ENCODE results near the gene AKT1. TPM values are rescaled to one million over a fixed set of nuclear protein-coding genes. Genes with fewer than 3 reads are reported as not detected.
A peak's percentile ranks its signal among the peaks of the same experiment; 100 is the strongest.
"Not testable (repeated sequence)": the region's sequence is repeated elsewhere in the genome, so short reads cannot be mapped to it uniquely, and the experiment has no call there.

Gene AKT1
- 100 to 1,000 TPM; 147 to 150 TPM for total RNA-seq
- 34.1 TPM for polyA plus RNA-seq

DNA sequence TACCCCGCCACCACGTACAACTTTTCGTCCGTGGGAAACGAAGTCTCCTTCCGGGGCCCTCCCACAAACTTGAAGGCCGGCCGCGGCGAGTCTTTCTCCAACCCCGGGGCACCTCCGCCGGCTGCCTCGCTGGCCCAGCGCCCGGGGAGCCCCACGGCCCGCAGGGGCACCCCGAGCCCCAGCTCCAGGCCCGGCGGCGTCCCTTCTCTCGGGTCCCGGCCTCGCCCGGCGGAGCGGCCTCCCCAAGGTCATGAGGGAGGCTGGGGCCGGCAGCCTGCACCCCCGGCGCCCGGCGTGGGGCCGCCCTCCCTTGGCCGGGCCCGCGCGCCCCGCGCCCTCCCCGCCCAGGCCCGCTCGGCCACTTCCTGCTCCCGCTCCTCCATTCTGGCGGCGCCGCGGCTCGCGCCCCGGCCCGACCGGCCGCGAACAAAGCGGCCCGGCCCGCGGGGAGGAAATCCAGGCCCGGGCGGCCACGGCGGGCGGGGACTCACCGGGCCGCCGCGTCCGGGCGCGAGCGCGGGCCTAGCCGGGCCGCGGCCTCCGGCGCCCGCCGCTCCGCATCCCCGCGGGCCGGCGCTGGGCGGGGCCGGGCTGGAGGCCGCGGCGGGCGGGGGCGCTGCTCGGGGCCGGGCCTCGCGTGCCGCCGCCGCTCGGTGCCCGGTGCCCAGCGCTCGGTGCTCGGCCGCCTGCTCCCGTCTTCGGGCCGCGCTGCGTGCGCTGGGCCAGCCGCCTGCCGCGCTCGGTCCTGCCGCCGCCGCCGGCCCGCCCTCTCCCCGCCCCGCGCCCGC is at the start of gene AKT1:
AKT1 (minus strand) TSS at position 756 of the 788 bp plus-strand sequence. CDS start 3,105 bp downstream, outside the sequence.
- no peaks in the 10 kb centered on the region for H3K9me3 Mint-ChIP-seq
- no peaks in the 10 kb centered on the region for H3K27me3 ChIP-seq (ENCODE audit: insufficient read depth, low read length, poor library complexity, severe bottlenecking)
- peak within 1 kb of the TSS; percentile 52 for H3K4me3 ChIP-seq (ENCODE audit: low read length)
- ChIA-PET POLR2A (no interaction called here), CTCF (interaction anchor here (2.1 kb wide), 1 partner anchor 27 kb away, joined by 7 read pairs; no protein-coding TSS in a partner anchor)
- H3K4me1 ChIP-seq (ENCODE audit: insufficient read depth, low read length): peaks cover 36% of the 10 kb centered on the region
- no peaks in the 10 kb centered on the region for H3K27me3 Mint-ChIP-seq
- no peaks in the 10 kb centered on the region for H3K9me3 ChIP-seq (ENCODE audit: low read length)
- peaks cover 0 to 15% (median 0%) of the 10 kb centered on the region in 3 donors for H3K36me3 Mint-ChIP-seq
- peak within 1 kb of the TSS; percentile 72 to 97 (median 86) for H3K27ac Mint-ChIP-seq
- peaks cover 36 to 68% (median 40%) of the 10 kb centered on the region in 3 donors for H3K4me1 Mint-ChIP-seq
- peak in 3 of 5 donors; percentile 24 to 37 (median 25) for DNase-seq
- peak within 1 kb of the TSS; percentile 86 to 93 (median 88) for H3K4me3 Mint-ChIP-seq
- peaks cover 4% of the 10 kb centered on the region for H3K36me3 ChIP-seq (ENCODE audit: insufficient read depth, low read length)
- peak within 1 kb of the TSS; percentile 43 for H3K27ac ChIP-seq (ENCODE audit: low read depth, low read length)

DNA sequence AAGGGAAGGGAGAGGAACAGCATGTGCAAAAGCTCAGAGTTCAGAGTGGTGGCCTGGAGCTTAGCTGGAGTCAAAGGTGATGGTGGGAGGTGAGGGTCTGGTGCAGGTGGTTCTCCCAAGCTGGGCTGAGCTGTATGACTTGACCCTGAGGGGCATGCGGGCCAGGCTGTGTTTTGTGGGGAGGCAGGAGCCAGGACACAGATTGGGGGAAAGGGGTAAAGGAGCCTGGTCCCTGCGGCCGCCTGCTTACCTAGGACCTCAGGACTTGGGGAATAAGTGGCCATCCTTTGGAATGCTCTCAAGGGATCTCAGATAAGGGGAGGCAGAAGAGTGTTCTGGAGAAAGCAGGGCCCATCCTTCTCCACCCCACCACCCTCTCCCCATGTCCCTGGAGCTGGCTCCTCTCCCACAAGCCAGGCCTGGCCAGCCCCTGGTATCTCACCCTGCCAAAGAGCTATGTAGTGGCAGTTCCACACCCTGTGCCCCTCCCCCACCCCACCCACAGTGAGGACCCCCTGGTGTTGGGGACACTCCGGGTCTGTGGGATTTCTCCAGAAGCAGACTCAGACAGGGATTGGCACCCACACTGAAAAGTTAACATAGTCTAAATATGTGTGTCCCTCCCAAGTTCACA is 49.6 kb upstream of the AKT1 start:
- Mint-ChIP-seq H3K27me3 (peaks cover 24 to 53% of the 10 kb centered on the region in 2 donors), H3K36me3 (no peaks in the 10 kb centered on the region), H3K9me3 (no peaks in the 10 kb centered on the region), H3K4me3 (no peak overlapping the region), H3K4me1 (peaks cover 0 to 5% (median 0%) of the 10 kb centered on the region in 3 donors), H3K27ac (peak overlapping the region in 2 of 8 donors; percentile 39 to 75)
- CTCF ChIA-PET: no interaction called here
- Histone ChIP-seq H3K27ac (ENCODE audit: low read depth, low read length) (no peak overlapping the region), H3K27me3 (ENCODE audit: insufficient read depth, low read length, poor library complexity, severe bottlenecking) (peaks cover 46% of the 10 kb centered on the region), H3K9me3 (ENCODE audit: low read length) (no peaks in the 10 kb centered on the region), H3K36me3 (ENCODE audit: insufficient read depth, low read length) (no peaks in the 10 kb centered on the region), H3K4me3 (ENCODE audit: low read length) (no peak overlapping the region), H3K4me1 (ENCODE audit: insufficient read depth, low read length) (peaks cover 6% of the 10 kb centered on the region)
- no peak for DNase-seq
- POLR2A ChIA-PET: no interaction called here

DNA sequence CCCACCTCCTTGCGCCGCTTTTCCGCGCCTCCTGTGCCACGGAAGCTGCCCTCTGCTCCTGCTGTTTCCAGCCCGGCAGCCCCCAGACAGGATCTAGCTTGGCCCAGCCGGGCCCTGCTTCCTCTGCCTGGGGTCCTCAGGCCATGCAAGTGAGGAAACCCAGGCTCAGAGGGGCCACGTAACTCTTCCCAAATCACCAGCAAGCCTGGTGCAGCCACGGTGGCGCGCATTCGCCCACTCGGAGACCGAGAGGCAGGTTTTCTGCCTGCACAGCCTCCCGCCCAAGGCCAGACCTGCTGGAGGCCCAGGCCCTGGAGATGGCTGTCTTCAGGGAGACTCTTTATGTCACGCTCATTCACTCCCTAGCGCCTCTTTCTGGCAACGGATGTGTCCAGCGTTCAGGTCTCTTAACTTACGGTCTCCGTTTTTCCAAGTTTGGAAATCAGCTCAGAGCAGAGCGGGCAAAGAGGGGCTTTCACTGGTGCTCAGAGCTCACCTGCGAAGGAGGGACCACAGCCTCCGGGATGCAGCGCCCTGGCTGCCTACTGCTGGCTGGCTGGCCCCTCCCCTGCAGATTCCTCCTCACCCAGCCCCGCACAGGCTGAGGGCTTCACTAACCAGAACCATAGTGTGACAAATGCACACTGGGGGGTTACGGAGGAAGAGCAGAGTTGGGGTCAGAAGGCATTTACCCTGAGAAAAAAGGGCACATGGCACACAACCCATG is 48.9 kb upstream of the AKT1 start:
- ChIA-PET CTCF (no interaction called here), POLR2A (no interaction called here)
- Mint-ChIP-seq H3K27ac (no peak overlapping the region), H3K4me3 (no peak overlapping the region), H3K9me3 (no peaks in the 10 kb centered on the region), H3K27me3 (peaks cover 24 to 53% of the 10 kb centered on the region in 2 donors), H3K4me1 (peaks cover 0 to 5% (median 0%) of the 10 kb centered on the region in 3 donors), H3K36me3 (no peaks in the 10 kb centered on the region)
- peaks cover 6% of the 10 kb centered on the region for H3K4me1 ChIP-seq (ENCODE audit: insufficient read depth, low read length)
- H3K9me3 ChIP-seq (ENCODE audit: low read length): no peaks in the 10 kb centered on the region
- peaks cover 46% of the 10 kb centered on the region for H3K27me3 ChIP-seq (ENCODE audit: insufficient read depth, low read length, poor library complexity, severe bottlenecking)
- no peaks in the 10 kb centered on the region for H3K36me3 ChIP-seq (ENCODE audit: insufficient read depth, low read length)
- DNase-seq: no peak
- no peak overlapping the region for H3K27ac ChIP-seq (ENCODE audit: low read depth, low read length)
- H3K4me3 ChIP-seq (ENCODE audit: low read length): no peak overlapping the region

- DNase-seq: no peak
- H3K9me3 Mint-ChIP-seq: no peaks in the 10 kb centered on the region
- H3K27ac Mint-ChIP-seq: no peak overlapping the region
- Histone ChIP-seq H3K9me3 (ENCODE audit: low read length) (no peaks in the 10 kb centered on the region), H3K27me3 (ENCODE audit: insufficient read depth, low read length, poor library complexity, severe bottlenecking) (peaks cover 46% of the 10 kb centered on the region), H3K27ac (ENCODE audit: low read depth, low read length) (no peak overlapping the region), H3K4me1 (ENCODE audit: insufficient read depth, low read length) (peaks cover 6% of the 10 kb centered on the region), H3K4me3 (ENCODE audit: low read length) (no peak overlapping the region), H3K36me3 (ENCODE audit: insufficient read depth, low read length) (no peaks in the 10 kb centered on the region)
- H3K4me1 Mint-ChIP-seq: peaks cover 0 to 5% (median 0%) of the 10 kb centered on the region in 3 donors
- H3K27me3 Mint-ChIP-seq: peaks cover 24 to 56% of the 10 kb centered on the region in 2 donors
- ChIA-PET CTCF (no interaction called here), POLR2A (no interaction called here)
- H3K36me3 Mint-ChIP-seq: no peaks in the 10 kb centered on the region
- H3K4me3 Mint-ChIP-seq: no peak overlapping the region
These were observed 48.1 kb upstream of the AKT1 start for GRCh38 chr14:104843442-104844305.

DNA sequence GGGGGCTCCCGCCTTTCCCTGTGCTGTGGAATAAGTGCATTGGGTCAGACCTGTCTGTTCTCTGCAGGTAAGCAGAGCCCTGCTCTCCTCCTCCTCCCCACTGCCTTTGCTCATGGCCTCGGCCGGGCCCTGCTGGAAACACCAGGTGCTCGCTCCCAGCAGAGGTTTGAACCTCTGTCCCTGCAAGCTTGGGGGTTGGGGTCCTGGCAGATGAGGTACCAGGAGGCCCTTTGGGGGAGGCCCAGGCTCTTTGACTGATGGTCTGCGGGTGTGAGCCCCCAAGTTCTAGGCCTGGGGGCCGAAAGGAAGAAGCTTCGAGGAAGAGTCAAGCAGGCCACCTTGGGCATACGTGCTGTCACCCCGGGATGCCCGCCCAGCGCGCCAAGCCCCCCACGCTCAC is 47.5 kb upstream of the AKT1 start:
- ChIA-PET CTCF (interaction anchor here (0.6 kb wide), 1 partner anchor 194 kb away, joined by 3 read pairs; no protein-coding TSS in a partner anchor), POLR2A (no interaction called here)
- Histone ChIP-seq H3K27me3 (ENCODE audit: insufficient read depth, low read length, poor library complexity, severe bottlenecking) (peaks cover 46% of the 10 kb centered on the region), H3K36me3 (ENCODE audit: insufficient read depth, low read length) (no peaks in the 10 kb centered on the region), H3K27ac (ENCODE audit: low read depth, low read length) (no peak overlapping the region), H3K9me3 (ENCODE audit: low read length) (no peaks in the 10 kb centered on the region), H3K4me1 (ENCODE audit: insufficient read depth, low read length) (peaks cover 6% of the 10 kb centered on the region), H3K4me3 (ENCODE audit: low read length) (no peak overlapping the region)
- H3K27ac Mint-ChIP-seq: no peak overlapping the region
- peaks cover 0 to 5% (median 0%) of the 10 kb centered on the region in 3 donors for H3K4me1 Mint-ChIP-seq
- no peaks in the 10 kb centered on the region for H3K36me3 Mint-ChIP-seq
- H3K4me3 Mint-ChIP-seq: no peak overlapping the region
- no peak for DNase-seq
- peaks cover 24 to 57% of the 10 kb centered on the region in 2 donors for H3K27me3 Mint-ChIP-seq
- no peaks in the 10 kb centered on the region for H3K9me3 Mint-ChIP-seq

GRCh38 chr14:104841730-104842129 is 46.2 kb upstream of the AKT1 start:
- DNase-seq: no peak
- H3K9me3 Mint-ChIP-seq: no peaks in the 10 kb centered on the region
- POLR2A ChIA-PET: no interaction called here

GRCh38 chr14:104836171-104836935 is 40.8 kb upstream of the AKT1 start:
- DNase-seq; H3K36me3 ChIP-seq (ENCODE audit: insufficient read depth, low read length); H3K9me3 ChIP-seq (ENCODE audit: low read length); H3K4me1 Mint-ChIP-seq; H3K4me1 ChIP-seq (ENCODE audit: insufficient read depth, low read length); H3K36me3 Mint-ChIP-seq; H3K4me3 Mint-ChIP-seq; CTCF ChIA-PET; H3K27ac Mint-ChIP-seq; POLR2A ChIA-PET; H3K9me3 Mint-ChIP-seq; H3K4me3 ChIP-seq (ENCODE audit: low read length); H3K27me3 ChIP-seq (ENCODE audit: insufficient read depth, low read length, poor library complexity, severe bottlenecking); H3K27ac ChIP-seq (ENCODE audit: low read depth, low read length): not testable (repeated sequence)
- peaks cover 4 to 12% of the 10 kb centered on the region in 2 donors for H3K27me3 Mint-ChIP-seq

More at GRCh38 chr14:104841730-104842129, 46.2 kb upstream of the AKT1 start:
- Mint-ChIP-seq H3K4me3 (no peak overlapping the region), H3K27me3 (peaks cover 24 to 48% of the 10 kb centered on the region in 2 donors), H3K4me1 (peaks cover 0 to 5% (median 0%) of the 10 kb centered on the region in 3 donors), H3K36me3 (no peaks in the 10 kb centered on the region), H3K27ac (no peak overlapping the region)
- no peaks in the 10 kb centered on the region for H3K36me3 ChIP-seq (ENCODE audit: insufficient read depth, low read length)
- peaks cover 6% of the 10 kb centered on the region for H3K4me1 ChIP-seq (ENCODE audit: insufficient read depth, low read length)
- no peak overlapping the region for H3K27ac ChIP-seq (ENCODE audit: low read depth, low read length)
- H3K9me3 ChIP-seq (ENCODE audit: low read length): no peaks in the 10 kb centered on the region
- H3K27me3 ChIP-seq (ENCODE audit: insufficient read depth, low read length, poor library complexity, severe bottlenecking): peaks cover 45% of the 10 kb centered on the region
- H3K4me3 ChIP-seq (ENCODE audit: low read length): no peak overlapping the region
- CTCF ChIA-PET: interaction anchor here (1.1 kb wide), 1 partner anchor 15 kb away, joined by 3 read pairs; no protein-coding TSS in a partner anchor
